Panc1 (cell line): ENCODE data around the gene RBKS. TPM values are rescaled to one million over a fixed set of nuclear protein-coding genes. Genes with fewer than 3 reads are reported as not detected.

Experiments
- ATAC-seq: fragments of 200-7000 bp; cut with Tn5 transposase; 2 replicates; pipeline ENCODE4 v1.9.1; 2020; ENCODE audit warnings: mild to moderate bottlenecking, moderate library complexity
- BruUV-seq: library from RNA; stranded (reverse); fragments of 400-500 nt; replicated peaks from 2 replicates; lab custom pipeline; 2021; lab: Mats Ljungman, UMichigan
- CTCF ChIA-PET: fragments of 300-600 bp; sonication (Branson Sonifier 250); formaldehyde crosslinking; loops from one replicate; lab custom pipeline; 2022; ENCODE audit warnings: antibody characterized with exemption; lab: Charles Lee
- POLR2A ChIA-PET: fragments of 300-600 bp; sonication (Branson Sonifier 250); formaldehyde crosslinking; loops from one replicate; lab custom pipeline; 2022; ENCODE audit warnings: antibody characterized with exemption; lab: Charles Lee
- DNase-seq: peaks from one replicate; pipeline ENCODE4 v3.0.0-alpha.2; 2010; ENCODE audit warnings: low read depth, low spot score
- H3K27ac ChIP-seq: 2 replicates; pipeline ENCODE4 v1.5.1; 2011; ENCODE audit warnings: mild to moderate bottlenecking, low read length, inconsistent platforms
- H3K27me3 ChIP-seq: fragments of 200-500 bp; sonication (Bioruptor generic); 2 replicates; pipeline ENCODE4 v1.6.0; 2014; ENCODE audit warnings: low read length, inconsistent platforms; ENCODE audit not compliant: control insufficient read depth, insufficient read depth
- H3K36me3 ChIP-seq: fragments of 200-500 bp; sonication (Bioruptor generic); 2 replicates; pipeline ENCODE4 v1.5.1; 2014; ENCODE audit warnings: inconsistent platforms, mild to moderate bottlenecking, low read length, moderate library complexity; ENCODE audit not compliant: control insufficient read depth, insufficient read depth
- H3K4me1 ChIP-seq: 2 replicates; pipeline ENCODE4 v1.5.1; 2011; ENCODE audit warnings: inconsistent platforms, mild to moderate bottlenecking, low read length, moderate library complexity; ENCODE audit not compliant: control insufficient read depth, insufficient read depth
- H3K4me3 ChIP-seq, 2 experiments: 2 replicates each; pipeline ENCODE4 v1.5.1; 2011 to 2012; ENCODE audit warnings: low read depth in 2 of 2, low read length in 2 of 2, mild to moderate bottlenecking in 2 of 2, inconsistent platforms in 1 of 2, moderate library complexity in 1 of 2
- H3K9me3 ChIP-seq: fragments of 200-500 bp; sonication (Bioruptor generic); 2 replicates; pipeline ENCODE4 v1.5.1; 2014; ENCODE audit warnings: low read depth, mild to moderate bottlenecking, inconsistent platforms, low read length, moderate library complexity; ENCODE audit not compliant: control insufficient read depth, insufficient read depth
- POLR2AphosphoS5 ChIP-seq: IDR thresholded peaks from 2 replicates; pipeline ENCODE4 v1.6.1; 2012; ENCODE audit warnings: mild to moderate bottlenecking, low read depth, low read length, moderate library complexity
- SIN3A ChIP-seq: IDR thresholded peaks from 2 replicates; pipeline ENCODE4 v1.6.1; 2012; ENCODE audit warnings: low read depth, mild to moderate bottlenecking, low read length, moderate library complexity, borderline replicate concordance; ENCODE audit not compliant: insufficient read depth
- TCF7L2 ChIP-seq: IDR thresholded peaks from 2 replicates; pipeline ENCODE4 v1.6.1; 2011; ENCODE audit warnings: mild to moderate bottlenecking, low read depth, low read length, inconsistent platforms
- in situ Hi-C: cut with HindIII; loops from 2 replicates; pipeline ENCODE4 v1.10.0; 2016; ENCODE audit warnings: low sequenced_read_pairs, low pct_unique_long_range_greater_than_20kb
- intact Hi-C: fragments of 100-400 bp; cut with micrococcal nuclease; formaldehyde crosslinking; loops from one replicate; pipeline ENCODE4 v1.10.0; 2022; ENCODE audit not compliant: unreplicated experiment
- total RNA-seq: library from RNA; stranded (reverse); gene quantifications from one replicate; pipeline ENCODE4 v1.2.1, GENCODE V29; 2021; ENCODE audit not compliant: unreplicated experiment
- TF ChIP-seq, protein P1 (sequence below), 2 experiments: IDR thresholded peaks; 2 replicates each; pipeline ENCODE4 v1.6.1; 2011 to 2012; ENCODE audit warnings: low read depth in 2 of 2, control low read depth in 1 of 2, low read length in 1 of 2, mild to moderate bottlenecking in 1 of 2, moderate library complexity in 1 of 2; ENCODE audit not compliant: insufficient read depth in 1 of 2
- TF ChIP-seq, protein P2 (sequence below): fragments of 450-650 bp; IDR thresholded peaks from 2 replicates; pipeline ENCODE4 v1.5.1; 2017; ENCODE audit warnings: mild to moderate bottlenecking

RBKS gene
- total RNA-seq, 1 experiment from 2014 or later = 2.2 TPM

DNA sequence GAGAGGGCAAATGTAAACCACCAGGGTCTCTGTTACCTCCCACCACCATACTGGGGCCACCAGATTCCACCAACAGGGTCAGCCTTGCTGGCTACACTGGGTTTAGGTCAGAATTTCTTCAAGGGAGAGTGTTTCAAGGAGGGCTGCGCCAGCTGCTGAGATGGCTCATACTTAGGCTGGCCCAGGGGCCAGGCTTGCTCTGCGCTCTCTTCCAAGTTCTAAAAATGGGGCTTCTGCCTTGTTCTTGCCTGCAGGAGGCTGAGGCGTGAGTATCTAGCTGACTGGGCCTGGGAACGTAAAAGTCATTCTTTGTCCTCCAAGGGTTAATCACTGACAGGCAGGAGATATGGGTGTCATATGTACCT, 90.6 kb downstream of the RBKS start:
- no TSS peak for BruUV-seq

DNA sequence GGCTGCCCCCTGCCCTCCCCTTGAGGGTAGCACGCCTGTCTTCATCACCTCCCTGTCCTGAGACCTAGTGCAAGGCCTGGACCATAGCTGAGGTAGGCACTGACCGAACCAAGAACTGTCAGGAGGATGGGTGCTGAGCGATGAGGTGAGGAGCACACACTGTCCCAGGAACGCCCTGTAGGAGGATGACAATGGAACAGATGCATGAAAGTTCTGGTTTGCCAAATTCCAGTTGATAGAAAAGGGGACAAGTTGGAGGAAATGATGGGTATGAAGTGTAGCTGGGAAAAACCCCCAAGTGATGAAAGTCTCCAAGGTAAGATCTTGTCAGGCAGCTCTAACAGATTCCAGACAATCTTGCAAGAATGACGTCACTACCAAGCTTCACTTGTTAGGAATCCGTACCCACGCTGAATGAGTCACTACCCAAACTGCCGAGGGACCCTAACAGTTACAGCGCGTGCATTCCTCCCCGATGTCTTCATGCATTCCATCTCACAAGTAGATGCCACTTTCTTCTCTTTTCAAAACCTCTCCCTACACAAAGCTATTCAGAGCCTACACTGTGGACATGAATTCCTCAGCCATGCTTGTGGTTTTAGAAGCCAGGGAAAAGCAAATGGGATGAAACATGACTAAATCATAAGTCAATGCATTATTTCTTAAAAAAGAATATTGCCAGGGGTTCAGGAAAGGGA, 91.1 kb downstream of the RBKS start:
- no peaks in the 10 kb centered on the region for H3K9me3 ChIP-seq
- H3K4me1 ChIP-seq = peaks cover 5% of the 10 kb centered on the region
- DNase-seq (peak; percentile 99), ATAC-seq (peak; percentile 91)
- no peaks in the 10 kb centered on the region for H3K36me3 ChIP-seq
- ChIA-PET POLR2A (no interaction called here), CTCF (no interaction called here)
- H3K27me3 ChIP-seq = no peaks in the 10 kb centered on the region
- TF ChIP-seq, protein P1, sequence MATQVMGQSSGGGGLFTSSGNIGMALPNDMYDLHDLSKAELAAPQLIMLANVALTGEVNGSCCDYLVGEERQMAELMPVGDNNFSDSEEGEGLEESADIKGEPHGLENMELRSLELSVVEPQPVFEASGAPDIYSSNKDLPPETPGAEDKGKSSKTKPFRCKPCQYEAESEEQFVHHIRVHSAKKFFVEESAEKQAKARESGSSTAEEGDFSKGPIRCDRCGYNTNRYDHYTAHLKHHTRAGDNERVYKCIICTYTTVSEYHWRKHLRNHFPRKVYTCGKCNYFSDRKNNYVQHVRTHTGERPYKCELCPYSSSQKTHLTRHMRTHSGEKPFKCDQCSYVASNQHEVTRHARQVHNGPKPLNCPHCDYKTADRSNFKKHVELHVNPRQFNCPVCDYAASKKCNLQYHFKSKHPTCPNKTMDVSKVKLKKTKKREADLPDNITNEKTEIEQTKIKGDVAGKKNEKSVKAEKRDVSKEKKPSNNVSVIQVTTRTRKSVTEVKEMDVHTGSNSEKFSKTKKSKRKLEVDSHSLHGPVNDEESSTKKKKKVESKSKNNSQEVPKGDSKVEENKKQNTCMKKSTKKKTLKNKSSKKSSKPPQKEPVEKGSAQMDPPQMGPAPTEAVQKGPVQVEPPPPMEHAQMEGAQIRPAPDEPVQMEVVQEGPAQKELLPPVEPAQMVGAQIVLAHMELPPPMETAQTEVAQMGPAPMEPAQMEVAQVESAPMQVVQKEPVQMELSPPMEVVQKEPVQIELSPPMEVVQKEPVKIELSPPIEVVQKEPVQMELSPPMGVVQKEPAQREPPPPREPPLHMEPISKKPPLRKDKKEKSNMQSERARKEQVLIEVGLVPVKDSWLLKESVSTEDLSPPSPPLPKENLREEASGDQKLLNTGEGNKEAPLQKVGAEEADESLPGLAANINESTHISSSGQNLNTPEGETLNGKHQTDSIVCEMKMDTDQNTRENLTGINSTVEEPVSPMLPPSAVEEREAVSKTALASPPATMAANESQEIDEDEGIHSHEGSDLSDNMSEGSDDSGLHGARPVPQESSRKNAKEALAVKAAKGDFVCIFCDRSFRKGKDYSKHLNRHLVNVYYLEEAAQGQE (IDR thresholded peaks at IDR 0.05; ENCODE audit: insufficient read depth in 1 of 2, low read depth in 2 of 2, low read length in 1 of 2) = no peak
- TF ChIP-seq, protein P2, sequence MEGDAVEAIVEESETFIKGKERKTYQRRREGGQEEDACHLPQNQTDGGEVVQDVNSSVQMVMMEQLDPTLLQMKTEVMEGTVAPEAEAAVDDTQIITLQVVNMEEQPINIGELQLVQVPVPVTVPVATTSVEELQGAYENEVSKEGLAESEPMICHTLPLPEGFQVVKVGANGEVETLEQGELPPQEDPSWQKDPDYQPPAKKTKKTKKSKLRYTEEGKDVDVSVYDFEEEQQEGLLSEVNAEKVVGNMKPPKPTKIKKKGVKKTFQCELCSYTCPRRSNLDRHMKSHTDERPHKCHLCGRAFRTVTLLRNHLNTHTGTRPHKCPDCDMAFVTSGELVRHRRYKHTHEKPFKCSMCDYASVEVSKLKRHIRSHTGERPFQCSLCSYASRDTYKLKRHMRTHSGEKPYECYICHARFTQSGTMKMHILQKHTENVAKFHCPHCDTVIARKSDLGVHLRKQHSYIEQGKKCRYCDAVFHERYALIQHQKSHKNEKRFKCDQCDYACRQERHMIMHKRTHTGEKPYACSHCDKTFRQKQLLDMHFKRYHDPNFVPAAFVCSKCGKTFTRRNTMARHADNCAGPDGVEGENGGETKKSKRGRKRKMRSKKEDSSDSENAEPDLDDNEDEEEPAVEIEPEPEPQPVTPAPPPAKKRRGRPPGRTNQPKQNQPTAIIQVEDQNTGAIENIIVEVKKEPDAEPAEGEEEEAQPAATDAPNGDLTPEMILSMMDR = no peak
- no peak for TF ChIP-seq SIN3A
- no peak for TF ChIP-seq POLR2AphosphoS5
- TF ChIP-seq TCF7L2 = no peak
- intact Hi-C loops = no loop called here
- in situ Hi-C loops = no loop called here
- peak overlapping the region; percentile 48 for H3K27ac ChIP-seq
- BruUV-seq = no TSS peak
- no peak overlapping the region; a peak in 1 of 4 replicates for H3K4me3 ChIP-seq

More for the DNA sequence above, 90.6 kb downstream of the RBKS start:
- DNase-seq (no peak), ATAC-seq (peak; percentile 56)
- Histone ChIP-seq H3K9me3 (no peaks in the 10 kb centered on the region), H3K27me3 (no peaks in the 10 kb centered on the region), H3K4me3 (no peak overlapping the region), H3K36me3 (no peaks in the 10 kb centered on the region), H3K4me1 (peaks cover 5% of the 10 kb centered on the region), H3K27ac (peak overlapping the region; percentile 0)
- intact Hi-C loops (no loop called here), in situ Hi-C loops (no loop called here)
- POLR2A ChIA-PET = interaction anchor here (0.7 kb wide), 1 partner anchor 608 kb away, joined by 15 read pairs; no protein-coding TSS in a partner anchor
- CTCF ChIA-PET = interaction anchor here (0.7 kb wide), 1 partner anchor 22 kb away, joined by 6 read pairs; no protein-coding TSS in a partner anchor
- TF ChIP-seq, protein P2 = no peak
- TF ChIP-seq POLR2AphosphoS5 = no peak
- TF ChIP-seq, protein P1 (IDR thresholded peaks at IDR 0.05; ENCODE audit: insufficient read depth in 1 of 2, low read depth in 2 of 2, low read length in 1 of 2) = no peak
- TF ChIP-seq TCF7L2 = no peak
- no peak for TF ChIP-seq SIN3A
